K562 (cell line): ENCODE data around the gene PHYH. TPM values are rescaled to one million over a fixed set of nuclear protein-coding genes. Genes with fewer than 3 reads are reported as not detected.

Experiments used
- CBX2 ChIP-seq: fragments of 200-600 bp; sonication (generic); IDR thresholded peaks from one replicate; pipeline ENCODE4 v1.6.1; 2012; ENCODE audit warnings: mild to moderate bottlenecking, low read length, inconsistent platforms; ENCODE audit not compliant: insufficient read depth, poor library complexity, severe bottlenecking
- ESRRA ChIP-seq: fragments of 450-650 bp; IDR thresholded peaks from 2 replicates; pipeline ENCODE4 v1.6.1; 2014; ENCODE audit warnings: low read depth, mild to moderate bottlenecking, moderate library complexity, borderline replicate concordance
- FIP1L1 ChIP-seq: fragments of 200-400 bp; formaldehyde crosslinking; IDR thresholded peaks from 2 replicates; pipeline ENCODE4 v1.6.1; 2018; ENCODE audit warnings: mild to moderate bottlenecking, low read depth, low read length; ENCODE audit not compliant: poor library complexity, severe bottlenecking
- NR0B1 ChIP-seq: fragments of 450-650 bp; IDR thresholded peaks from one replicate; pipeline ENCODE4 v1.6.1; 2018; ENCODE audit warnings: mild to moderate bottlenecking, moderate library complexity; ENCODE audit not compliant: partially characterized antibody
- NR2C2 ChIP-seq, 2 experiments: fragments of 200-800 bp in 1 of 2; sonication (Bioruptor generic) in 1 of 2; sonication (generic) in 1 of 2; formaldehyde crosslinking in 1 of 2; IDR thresholded peaks; 2 replicates each; pipeline versions ENCODE4 v1.6.1 to v1.8.0; 2016 to 2022; ENCODE audit warnings: mild to moderate bottlenecking in 1 of 2, missing compliant biosample characterization in 1 of 2, missing genetic modification characterization in 1 of 2, missing genetic modification reagents in 1 of 2
- NRF1 ChIP-seq, 2 experiments: fragments of 450-650 bp; IDR thresholded peaks in 1 of 2; conservative IDR thresholded peaks in 1 of 2; 2 replicates each; pipeline ENCODE4 v1.6.1; 2014; ENCODE audit warnings: mild to moderate bottlenecking in 2 of 2
- PREB ChIP-seq: sonication (generic); formaldehyde crosslinking; IDR thresholded peaks from 2 replicates; pipeline ENCODE4 v1.8.1; 2023; ENCODE audit warnings: mild to moderate bottlenecking, missing genetic modification reagents
- PYGO2 ChIP-seq: fragments of 450-650 bp; IDR thresholded peaks from 2 replicates; pipeline ENCODE4 v1.6.1; 2016; ENCODE audit warnings: mild to moderate bottlenecking, missing genetic modification characterization, moderate library complexity, missing compliant biosample characterization
- RB1 ChIP-seq: fragments of 450-650 bp; IDR thresholded peaks from 2 replicates; pipeline ENCODE4 v1.6.1; 2017; ENCODE audit warnings: low read depth, mild to moderate bottlenecking
- THAP12 ChIP-seq: fragments of 250-450 bp; sonication (Bioruptor Pico); IDR thresholded peaks from 2 replicates; pipeline ENCODE4 v1.9.0; 2021; ENCODE audit warnings: mild to moderate bottlenecking, inconsistent platforms
- ZNF124 ChIP-seq: sonication (generic); formaldehyde crosslinking; IDR thresholded peaks from 2 replicates; pipeline ENCODE4 v1.8.1; 2022; ENCODE audit warnings: missing genetic modification reagents
- ZNF282 ChIP-seq: sonication (generic); formaldehyde crosslinking; IDR thresholded peaks from 2 replicates; pipeline ENCODE4 v1.8.1; 2023; ENCODE audit warnings: missing genetic modification reagents
- ZNF583 ChIP-seq: fragments of 250-450 bp; sonication (Bioruptor Pico); IDR thresholded peaks from 2 replicates; pipeline ENCODE4 v1.4.0; 2020
- polyA plus RNA-seq, 8 experiments: library from polyadenylated mRNA; depleted of rRNA in 4 of 8; stranded (reverse) in 5 of 8; unstranded in 3 of 8; fragments of >200 nt; fragmentation: Nextera tagmentation in 2 of 8; fragmentation: Illumina TruSeq in 1 of 8; extraction: Ambion mirVana in 2 of 8; extraction: Trizol in 1 of 8; gene quantifications; 2 replicates each; pipeline versions ENCODE4 v1.2.1 to v1.2.3, GENCODE V29; 2011 to 2014; ENCODE audit warnings: inconsistent platforms in 1 of 8, missing spikeins in 1 of 8
- total RNA-seq, 7 experiments: library from RNA; depleted of rRNA in 6 of 7; stranded (reverse); fragments of >200 nt in 6 of 7; fragmentation: Illumina TruSeq in 2 of 7; extraction: Trizol in 2 of 7; gene quantifications; 2 replicates each; pipeline versions ENCODE4 v1.2.1 to v1.2.3, GENCODE V29; 2011 to 2021; ENCODE audit warnings: low replicate concordance in 1 of 7

Gene PHYH
- total and polyA plus RNA-seq, 9 of the 15 experiments (the other 6 are each of a cell fraction or from before 2014, with no cell fraction given): 3.8 to 6.9 (median 5.7) TPM

DNA sequence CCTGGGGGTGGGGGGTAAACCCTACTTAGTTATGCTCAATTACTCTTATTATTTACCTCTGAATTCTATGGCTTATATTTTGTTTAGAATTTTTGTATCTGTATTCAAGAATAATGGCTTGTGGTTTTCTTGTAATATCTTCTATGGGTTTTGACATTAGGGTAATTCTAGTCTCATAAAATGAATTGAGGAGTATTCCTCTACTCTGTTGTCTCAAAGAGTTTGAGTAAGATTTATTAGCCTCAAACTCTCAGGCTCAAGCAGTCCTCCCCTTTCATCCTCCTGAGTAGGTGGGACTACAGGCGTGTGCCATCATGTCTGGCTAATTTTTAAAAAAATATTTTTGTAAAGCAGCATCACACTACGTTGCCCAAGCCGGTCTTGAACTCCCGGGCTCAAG is 46.1 kb downstream of the PHYH start (continued):
- TF ChIP-seq CBX2 (no peak), ZNF124 (CRISPR knock-in tag) (no peak), RB1 (no peak), ZNF282 (CRISPR knock-in tag) (no peak), PREB (CRISPR knock-in tag) (no peak), ESRRA (no peak), ZNF583 (CRISPR knock-in tag) (no peak), NRF1 (conservative IDR thresholded peaks at IDR 0.05 in 1 of 2, IDR thresholded peaks at IDR 0.05 in 1 of 2) (no peak), NR2C2 (CRISPR knock-in tag; IDR thresholded peaks at IDR 0.05) (no peak), NR2C2 (tag; IDR thresholded peaks at IDR 0.05) (no peak), NR0B1 (no peak), FIP1L1 (no peak), PYGO2 (tag) (no peak), THAP12 (CRISPR knock-in tag) (no peak)
